Endothelial cell of umbilical vein (primary cell): ENCODE results near the gene CTR9. TPM values are rescaled to one million over a fixed set of nuclear protein-coding genes. Genes with fewer than 3 reads are reported as not detected.

Source experiments
- BruUV-seq: library from RNA; stranded (reverse); fragments of 400-500 nt; replicated peaks from 2 replicates; lab custom pipeline; 2021; lab: Mats Ljungman, UMichigan
- CTCF ChIA-PET: fragments of 300-600, 350-600 bp; sonication (Branson Sonifier 250); formaldehyde crosslinking; loops from one replicate; lab custom pipeline; 2021; ENCODE audit warnings: antibody characterized with exemption, inconsistent platforms; lab: Charles Lee
- POLR2A ChIA-PET: fragments of 300-600, 350-600 bp; sonication (Branson Sonifier 250); formaldehyde crosslinking; loops from one replicate; lab custom pipeline; 2021; ENCODE audit warnings: antibody characterized with exemption, inconsistent platforms; lab: Charles Lee
- DNase-seq: peaks from one replicate; pipeline ENCODE4 v3.0.0-alpha.2; 2011; ENCODE audit warnings: low read depth, low spot score
- FAIRE-seq: peaks from 2 replicates; lab custom pipeline; 2011; peaks lifted over from hg19 to GRCh38; lab: Jason Lieb, UNC
- H2AFZ ChIP-seq: 2 replicates; pipeline ENCODE4 v1.6.0; 2012; ENCODE audit warnings: low read depth, low read length, control low read depth, inconsistent platforms
- H3K27ac ChIP-seq: 2 replicates; pipeline ENCODE4 v1.5.1; 2011; ENCODE audit warnings: low read depth, mild to moderate bottlenecking, control low read depth, low read length, moderate library complexity; ENCODE audit not compliant: insufficient read depth
- H3K27me3 ChIP-seq, 2 experiments: 2 replicates each; pipeline versions ENCODE4 v1.6.0 to v1.6.1; 2011; ENCODE audit warnings: low read length in 2 of 2, mixed read lengths in 1 of 2; ENCODE audit not compliant: control insufficient read depth in 2 of 2, insufficient read depth in 2 of 2
- H3K36me3 ChIP-seq, 2 experiments: 2 replicates in 1 of 2; 3 replicates in 1 of 2; pipeline ENCODE4 v1.5.1; 2011; ENCODE audit warnings: low read length in 2 of 2, mild to moderate bottlenecking in 1 of 2, moderate library complexity in 1 of 2; ENCODE audit not compliant: control insufficient read depth in 2 of 2, insufficient read depth in 2 of 2; ENCODE audit errors: extremely low read depth in 1 of 2
- H3K4me1 ChIP-seq: 3 replicates; pipeline ENCODE4 v1.5.1; 2011; ENCODE audit warnings: mild to moderate bottlenecking, low read length; ENCODE audit not compliant: control insufficient read depth, insufficient read depth; ENCODE audit errors: extremely low read depth
- H3K4me2 ChIP-seq: 2 replicates; pipeline ENCODE4 v1.6.1; 2011; ENCODE audit warnings: low read length, control low read depth, mixed read lengths; ENCODE audit not compliant: insufficient read depth
- H3K4me3 ChIP-seq, 3 experiments: fragments of 200-600 bp in 1 of 3; sonication (generic), shearing (Covaris generic) in 1 of 3; replicated peaks in 1 of 3; 2 replicates each; pipeline ENCODE4 v1.5.1; 2011 to 2016; ENCODE audit warnings: control low read depth in 3 of 3, low read length in 3 of 3, mild to moderate bottlenecking in 2 of 3, inconsistent platforms in 1 of 3, low read depth in 1 of 3, moderate library complexity in 1 of 3; ENCODE audit not compliant: insufficient read depth in 1 of 3
- H3K79me2 ChIP-seq: 2 replicates; pipeline ENCODE4 v1.6.0; 2012; ENCODE audit warnings: low read length, inconsistent platforms; ENCODE audit not compliant: control insufficient read depth, insufficient read depth
- H3K9ac ChIP-seq: replicated peaks from 2 replicates; pipeline ENCODE3; 2011; ENCODE audit warnings: low read length, control low read depth; ENCODE audit not compliant: insufficient read depth; ENCODE audit errors: extremely low read depth
- H3K9me1 ChIP-seq: replicated peaks from 3 replicates; pipeline ENCODE4 v1.6.0; 2011; ENCODE audit warnings: mild to moderate bottlenecking, low read length; ENCODE audit not compliant: control insufficient read depth, insufficient read depth; ENCODE audit errors: extremely low read depth
- H3K9me3 ChIP-seq: replicated peaks from 2 replicates; pipeline ENCODE4 v1.5.1; 2012; ENCODE audit warnings: low read length, inconsistent platforms; ENCODE audit not compliant: control insufficient read depth, insufficient read depth
- H4K20me1 ChIP-seq: replicated peaks from 2 replicates; pipeline ENCODE3; 2011; ENCODE audit warnings: mild to moderate bottlenecking, low read length; ENCODE audit not compliant: control insufficient read depth, insufficient read depth; ENCODE audit errors: extremely low read depth
- CTCF ChIP-seq, 2 donors: IDR thresholded peaks; 1 replicate in 1 of 2; 2 replicates in 1 of 2; pipeline ENCODE4 v1.5.1; 2011; ENCODE audit warnings: low read length in 2 of 2, mild to moderate bottlenecking in 2 of 2, moderate library complexity in 2 of 2, control low read depth in 1 of 2, inconsistent platforms in 1 of 2, low read depth in 1 of 2; ENCODE audit not compliant: insufficient read depth in 1 of 2; ENCODE audit errors: extremely low read depth in 1 of 2
- EZH2 ChIP-seq: IDR thresholded peaks from 2 replicates; pipeline ENCODE4 v1.6.1; 2012; ENCODE audit warnings: borderline replicate concordance, low read depth, mild to moderate bottlenecking, moderate library complexity, low read length, inconsistent platforms; ENCODE audit not compliant: severe bottlenecking
- FOS ChIP-seq: IDR thresholded peaks from 2 replicates; pipeline ENCODE4 v1.6.1; 2011; ENCODE audit warnings: mild to moderate bottlenecking, low read length, moderate library complexity, borderline replicate concordance; ENCODE audit not compliant: insufficient read depth
- GATA2 ChIP-seq: IDR thresholded peaks from 2 replicates; pipeline ENCODE4 v1.7.0; 2011; ENCODE audit warnings: low read depth, mild to moderate bottlenecking, moderate library complexity, mixed read lengths, low read length; ENCODE audit not compliant: insufficient read length, insufficient read depth
- JUN ChIP-seq: IDR thresholded peaks from 2 replicates; pipeline ENCODE4 v1.6.1; 2011; ENCODE audit warnings: borderline replicate concordance, low read depth; ENCODE audit not compliant: insufficient read length, insufficient read depth
- MAX ChIP-seq: IDR thresholded peaks from 2 replicates; pipeline ENCODE4 v1.6.1; 2011; ENCODE audit not compliant: insufficient read depth, insufficient read length
- MYC ChIP-seq: IDR thresholded peaks from one replicate; pipeline ENCODE4 v1.6.1; 2011; ENCODE audit warnings: mild to moderate bottlenecking, low read depth, low read length
- POLR2A ChIP-seq: IDR thresholded peaks from 2 replicates; pipeline ENCODE4 v1.6.1; 2012; ENCODE audit warnings: low read depth, mild to moderate bottlenecking, control low read depth, low read length
- POLR2AphosphoS5 ChIP-seq: IDR thresholded peaks from 2 replicates; pipeline ENCODE4 v1.6.1; 2012; ENCODE audit warnings: low read depth, mild to moderate bottlenecking, control low read depth, low read length, moderate library complexity; ENCODE audit not compliant: insufficient read depth
- dilution Hi-C: fragments of 300-500 bp; cut with MboI; formaldehyde crosslinking; loops from one replicate; pipeline ENCODE4 v1.15.0; 2019; ENCODE audit warnings: low sequenced_read_pairs; ENCODE audit not compliant: extremely low pct_ligation_motif_present
- intact Hi-C: fragments of 100-400 bp; cut with micrococcal nuclease; formaldehyde crosslinking; loops from one replicate; pipeline ENCODE4 v1.10.0; 2022
- polyA plus RNA-seq, 4 experiments: library from polyadenylated mRNA; depleted of rRNA in 3 of 4; stranded (reverse) in 3 of 4; unstranded in 1 of 4; fragments of >200 nt; gene quantifications; 2 replicates each; pipeline versions ENCODE4 v1.2.1 to v1.2.3, GENCODE V29; 2011 to 2012; ENCODE audit warnings: missing spikeins in 1 of 4
- total RNA-seq: library from RNA; stranded (reverse); gene quantifications from 2 replicates; pipeline ENCODE4 v1.2.3, GENCODE V29; 2021

CTR9 gene
- total and polyA plus RNA-seq, 2 donors (not counting 3 experiments of a cell fraction or from before 2014, with no cell fraction given) = 7.5 to 33.2 TPM

- dilution Hi-C loops = no loop called here
- no peak overlapping the region for H3K27ac ChIP-seq
- FAIRE-seq = no peak
- no peak for DNase-seq
- H3K4me1 ChIP-seq = no peaks in the 10 kb centered on the region
- no peaks in the 10 kb centered on the region for H4K20me1 ChIP-seq
- no peak overlapping the region for H2AFZ ChIP-seq
- peaks cover 9 to 16% of the 10 kb centered on the region in 2 experiments for H3K27me3 ChIP-seq
- CTCF ChIA-PET = interaction anchor here (0.6 to 2.7 kb wide), 4 partner anchors 10 to 321 kb away, joined by 3 to 8 read pairs (median 4); partner anchors contain the start of gene AMPD3
- H3K9me3 ChIP-seq = no peaks in the 10 kb centered on the region
- TF ChIP-seq GATA2 (no peak), FOS (no peak), POLR2AphosphoS5 (no peak), EZH2 (no peak), MYC (no peak), JUN (no peak), CTCF (IDR thresholded peaks at IDR 0.05; ENCODE audit: extremely low read depth in 1 of 2, insufficient read depth in 1 of 2, low read depth in 1 of 2, low read length in 2 of 2) (no peak), POLR2A (no peak), MAX (no peak)
- H3K79me2 ChIP-seq = no peaks in the 10 kb centered on the region
- no TSS peak for BruUV-seq
- H3K36me3 ChIP-seq = no peaks in the 10 kb centered on the region
- POLR2A ChIA-PET = no interaction called here
- H3K4me3 ChIP-seq = no peak overlapping the region
- H3K9ac ChIP-seq = no peak overlapping the region
- intact Hi-C loops = no loop called here
- no peaks in the 10 kb centered on the region for H3K9me1 ChIP-seq
- H3K4me2 ChIP-seq = no peak overlapping the region
Measured at GRCh38 chr11:10727146-10727851, 23.7 kb upstream of the CTR9 start.
